SK-N-SH treated with all-trans-retinoic acid at 6 μM for 48 hours (cell line): ENCODE measurements around the gene TWIST2.

Experiments used
- ATAC-seq: fragments of 200-7000 bp; cut with Tn5 transposase; 3 replicates; pipeline ENCODE4 v1.9.1; 2020; ENCODE audit warnings: mild to moderate bottlenecking, moderate library complexity
- ARNTL ChIP-seq: fragments of 450-650 bp; formaldehyde crosslinking; IDR thresholded peaks from 2 replicates; pipeline ENCODE4 v1.5.0; 2020; ENCODE audit warnings: low read depth, mild to moderate bottlenecking, moderate library complexity, borderline replicate concordance
- BACH2 ChIP-seq: fragments of 250-450 bp; sonication (Bioruptor Pico); IDR thresholded peaks from 2 replicates; pipeline ENCODE4 v1.9.0; 2021; ENCODE audit warnings: mild to moderate bottlenecking, borderline replicate concordance
- CREB5 ChIP-seq: fragments of 250-450 bp; sonication (Bioruptor Pico); IDR thresholded peaks from 2 replicates; pipeline ENCODE4 v1.5.1; 2020; ENCODE audit warnings: low read depth, mild to moderate bottlenecking, moderate library complexity
- CSDC2 ChIP-seq: fragments of 250-450 bp; sonication (Bioruptor Pico); IDR thresholded peaks from 2 replicates; pipeline ENCODE4 v1.5.0; 2020; ENCODE audit warnings: mild to moderate bottlenecking, moderate library complexity
- ESRRG ChIP-seq: fragments of 250-450 bp; sonication (Bioruptor Pico); IDR thresholded peaks from 2 replicates; pipeline ENCODE4 v1.6.1; 2021; ENCODE audit warnings: mild to moderate bottlenecking
- GLIS3 ChIP-seq: fragments of 250-450 bp; sonication (Bioruptor Pico); IDR thresholded peaks from 2 replicates; pipeline ENCODE4 v1.5.0; 2020; ENCODE audit warnings: mild to moderate bottlenecking, moderate library complexity
- ISL1 ChIP-seq: fragments of 250-450 bp; sonication (Bioruptor Pico); IDR thresholded peaks from 2 replicates; pipeline ENCODE4 v2.1.2; 2022; ENCODE audit warnings: mild to moderate bottlenecking, moderate library complexity
- OSR1 ChIP-seq: fragments of 250-450 bp; sonication (Bioruptor Pico); IDR thresholded peaks from 2 replicates; pipeline ENCODE4 v1.8.0; 2022; ENCODE audit warnings: moderate library complexity, mild to moderate bottlenecking, inconsistent platforms
- PATZ1 ChIP-seq: fragments of 250-450 bp; sonication (Bioruptor Pico); IDR thresholded peaks from 2 replicates; pipeline ENCODE4 v1.8.0; 2020; ENCODE audit warnings: mild to moderate bottlenecking, moderate library complexity, borderline replicate concordance
- RARB ChIP-seq: fragments of 250-450 bp; sonication (Bioruptor Pico); IDR thresholded peaks from 2 replicates; pipeline ENCODE4 v1.8.0; 2021; ENCODE audit warnings: mild to moderate bottlenecking, moderate library complexity
- SNAI2 ChIP-seq: fragments of 250-450 bp; sonication (Bioruptor Pico); IDR thresholded peaks from 2 replicates; pipeline ENCODE4 v1.5.0; 2020; ENCODE audit warnings: mild to moderate bottlenecking, moderate library complexity
- TCF4 ChIP-seq: fragments of 250-450 bp; sonication (Bioruptor Pico); IDR thresholded peaks from 2 replicates; pipeline ENCODE4 v1.8.0; 2021; ENCODE audit warnings: mild to moderate bottlenecking, moderate library complexity, borderline replicate concordance
- TOX ChIP-seq: fragments of 250-450 bp; sonication (Bioruptor Pico); IDR thresholded peaks from 2 replicates; pipeline ENCODE4 v1.8.0; 2021; ENCODE audit warnings: mild to moderate bottlenecking, moderate library complexity, borderline replicate concordance
- TSHZ2 ChIP-seq: fragments of 250-450 bp; sonication (Bioruptor Pico); IDR thresholded peaks from 2 replicates; pipeline ENCODE4 v1.5.0; 2020; ENCODE audit warnings: mild to moderate bottlenecking, moderate library complexity
- ZC3H10 ChIP-seq: fragments of 250-450 bp; sonication (Bioruptor Pico); IDR thresholded peaks from 2 replicates; pipeline ENCODE4 v1.5.1; 2021; ENCODE audit warnings: mild to moderate bottlenecking, moderate library complexity
- ZFP3 ChIP-seq: fragments of 250-450 bp; sonication (Bioruptor Pico); IDR thresholded peaks from 2 replicates; pipeline ENCODE4 v1.5.0; 2020; ENCODE audit warnings: mild to moderate bottlenecking, moderate library complexity
- ZFP30 ChIP-seq: fragments of 450-650 bp; formaldehyde crosslinking; IDR thresholded peaks from 2 replicates; pipeline ENCODE4 v1.5.0; 2022; ENCODE audit warnings: mild to moderate bottlenecking, moderate library complexity
- ZNF70 ChIP-seq: fragments of 450-650 bp; formaldehyde crosslinking; IDR thresholded peaks from 2 replicates; pipeline ENCODE4 v1.5.0; 2020; ENCODE audit warnings: mild to moderate bottlenecking, moderate library complexity
- ZNF8 ChIP-seq: fragments of 450-650 bp; formaldehyde crosslinking; IDR thresholded peaks from 2 replicates; pipeline ENCODE4 v1.5.0; 2020; ENCODE audit warnings: mild to moderate bottlenecking, moderate library complexity
- TF ChIP-seq, protein P1 (sequence below): fragments of 250-450 bp; sonication (Bioruptor Pico); IDR thresholded peaks from 2 replicates; pipeline ENCODE4 v1.8.0; 2021; ENCODE audit warnings: low read depth, mild to moderate bottlenecking, moderate library complexity, borderline replicate concordance
- TF ChIP-seq, protein P2 (sequence below): fragments of 250-450 bp; sonication (Bioruptor Pico); IDR thresholded peaks from 2 replicates; pipeline ENCODE4 v1.5.1; 2021; ENCODE audit warnings: mild to moderate bottlenecking, moderate library complexity

Gene TWIST2

GRCh38 chr2:238848976-238849853 is 1.3 kb downstream of the TWIST2 start:
- TF ChIP-seq, protein P1, sequence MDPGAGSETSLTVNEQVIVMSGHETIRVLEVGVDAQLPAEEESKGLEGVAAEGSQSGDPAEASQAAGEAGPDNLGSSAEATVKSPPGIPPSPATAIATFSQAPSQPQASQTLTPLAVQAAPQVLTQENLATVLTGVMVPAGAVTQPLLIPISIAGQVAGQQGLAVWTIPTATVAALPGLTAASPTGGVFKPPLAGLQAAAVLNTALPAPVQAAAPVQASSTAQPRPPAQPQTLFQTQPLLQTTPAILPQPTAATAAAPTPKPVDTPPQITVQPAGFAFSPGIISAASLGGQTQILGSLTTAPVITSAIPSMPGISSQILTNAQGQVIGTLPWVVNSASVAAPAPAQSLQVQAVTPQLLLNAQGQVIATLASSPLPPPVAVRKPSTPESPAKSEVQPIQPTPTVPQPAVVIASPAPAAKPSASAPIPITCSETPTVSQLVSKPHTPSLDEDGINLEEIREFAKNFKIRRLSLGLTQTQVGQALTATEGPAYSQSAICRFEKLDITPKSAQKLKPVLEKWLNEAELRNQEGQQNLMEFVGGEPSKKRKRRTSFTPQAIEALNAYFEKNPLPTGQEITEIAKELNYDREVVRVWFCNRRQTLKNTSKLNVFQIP (CRISPR knock-in tag) = no peak
- TF ChIP-seq CREB5 = no peak
- TF ChIP-seq, protein P2, sequence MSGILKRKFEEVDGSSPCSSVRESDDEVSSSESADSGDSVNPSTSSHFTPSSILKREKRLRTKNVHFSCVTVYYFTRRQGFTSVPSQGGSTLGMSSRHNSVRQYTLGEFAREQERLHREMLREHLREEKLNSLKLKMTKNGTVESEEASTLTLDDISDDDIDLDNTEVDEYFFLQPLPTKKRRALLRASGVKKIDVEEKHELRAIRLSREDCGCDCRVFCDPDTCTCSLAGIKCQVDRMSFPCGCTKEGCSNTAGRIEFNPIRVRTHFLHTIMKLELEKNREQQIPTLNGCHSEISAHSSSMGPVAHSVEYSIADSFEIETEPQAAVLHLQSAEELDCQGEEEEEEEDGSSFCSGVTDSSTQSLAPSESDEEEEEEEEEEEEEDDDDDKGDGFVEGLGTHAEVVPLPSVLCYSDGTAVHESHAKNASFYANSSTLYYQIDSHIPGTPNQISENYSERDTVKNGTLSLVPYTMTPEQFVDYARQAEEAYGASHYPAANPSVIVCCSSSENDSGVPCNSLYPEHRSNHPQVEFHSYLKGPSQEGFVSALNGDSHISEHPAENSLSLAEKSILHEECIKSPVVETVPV (CRISPR knock-in tag) = no peak
- TF ChIP-seq ZC3H10 (CRISPR knock-in tag) = no peak
- TF ChIP-seq PATZ1 (CRISPR knock-in tag) = no peak
- no peak for TF ChIP-seq RARB (CRISPR knock-in tag)
- TF ChIP-seq ISL1 (CRISPR knock-in tag) = no peak
- TF ChIP-seq ZFP3 (CRISPR knock-in tag) = no peak
- TF ChIP-seq CSDC2 (CRISPR knock-in tag) = no peak
- TF ChIP-seq ZFP30 = no peak
- TF ChIP-seq TCF4 = no peak
- no peak for TF ChIP-seq GLIS3
- TF ChIP-seq ZNF8 = no peak
- ATAC-seq = peak; percentile 48

GRCh38 chr2:238850091-238850490 is 2.2 kb downstream of the TWIST2 start:
- no peak for ATAC-seq

More at GRCh38 chr2:238850091-238850490, 2.2 kb downstream of the TWIST2 start:
- no peak for TF ChIP-seq OSR1
- TF ChIP-seq TOX (CRISPR knock-in tag) = no peak
- no peak for TF ChIP-seq TSHZ2 (CRISPR knock-in tag)
- no peak for TF ChIP-seq ZNF70 (CRISPR knock-in tag)
- TF ChIP-seq ZFP3 (CRISPR knock-in tag) = no peak
- TF ChIP-seq RARB (CRISPR knock-in tag) = no peak
- TF ChIP-seq CREB5 = no peak
- TF ChIP-seq, protein P2 (CRISPR knock-in tag) = no peak
- TF ChIP-seq ARNTL (CRISPR knock-in tag) = no peak
- TF ChIP-seq ESRRG (CRISPR knock-in tag) = no peak
- no peak for TF ChIP-seq ZFP30
- no peak for TF ChIP-seq ZC3H10 (CRISPR knock-in tag)
- TF ChIP-seq, protein P1 (CRISPR knock-in tag) = no peak
- no peak for TF ChIP-seq SNAI2 (CRISPR knock-in tag)
- TF ChIP-seq ISL1 (CRISPR knock-in tag) = no peak
- TF ChIP-seq BACH2 (CRISPR knock-in tag) = no peak
- no peak for TF ChIP-seq GLIS3
- no peak for TF ChIP-seq PATZ1 (CRISPR knock-in tag)
